ENCODE results near the gene TADA3.

TADA3 gene

DNA sequence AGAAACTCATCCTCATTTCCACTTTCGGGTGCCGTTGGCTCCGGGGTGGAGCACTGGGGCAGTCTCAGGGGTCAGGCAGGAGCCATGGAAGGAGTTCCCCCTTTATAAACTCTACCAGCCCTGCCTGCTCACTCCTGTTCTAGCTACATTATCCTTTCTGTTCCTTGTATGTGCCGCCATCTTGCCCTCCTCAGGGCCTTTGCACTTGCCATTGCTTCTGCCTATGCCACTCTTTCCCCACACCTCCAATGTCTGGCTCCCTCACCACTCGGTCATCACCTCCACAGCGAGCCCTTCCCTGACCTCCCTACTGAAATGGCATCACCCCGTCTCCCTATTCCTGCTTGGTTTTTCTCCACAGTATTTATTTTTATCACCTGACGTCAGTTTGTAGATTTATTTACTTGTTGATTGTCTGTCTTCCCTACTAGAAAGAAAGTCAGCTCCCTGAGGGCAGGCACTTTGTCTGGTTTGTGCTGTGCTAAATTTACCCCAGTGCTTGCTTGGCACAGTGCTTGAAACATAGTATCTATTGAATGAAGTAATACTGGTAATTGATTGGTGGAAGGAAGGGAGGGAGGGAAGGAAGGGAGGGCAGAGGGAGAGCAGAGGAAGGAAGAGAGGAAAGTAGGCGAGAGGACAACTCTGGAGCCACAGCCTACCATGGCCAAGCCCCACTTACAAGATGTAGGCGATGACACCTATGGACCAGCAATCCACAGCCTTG, 31.3 kb downstream of the TADA3 start:
- no peak for DNase-seq (ENCODE audit: low read depth)

DNA sequence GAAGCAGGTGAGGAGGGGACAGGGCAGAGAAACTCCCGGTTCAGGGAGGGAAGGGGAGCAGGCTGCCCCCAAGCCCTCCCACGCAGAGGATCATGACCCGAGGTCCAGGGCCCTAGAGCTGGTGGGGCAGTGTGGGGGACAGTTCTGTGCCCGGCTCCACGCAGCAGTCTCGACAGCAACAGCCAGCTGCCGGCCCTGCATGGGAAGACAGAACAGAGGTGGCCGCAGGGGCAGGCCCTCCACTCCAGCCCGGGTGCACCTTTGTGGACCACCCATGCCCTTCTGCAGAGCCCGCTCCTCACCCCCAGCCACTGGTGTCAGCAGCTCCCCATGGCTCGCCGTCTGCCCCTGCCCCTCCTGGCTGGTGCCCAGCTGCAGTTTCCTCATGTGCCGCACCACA, 34.8 kb downstream of the TADA3 start:
- DNase-seq (ENCODE audit: low read depth), result no peak

DNA sequence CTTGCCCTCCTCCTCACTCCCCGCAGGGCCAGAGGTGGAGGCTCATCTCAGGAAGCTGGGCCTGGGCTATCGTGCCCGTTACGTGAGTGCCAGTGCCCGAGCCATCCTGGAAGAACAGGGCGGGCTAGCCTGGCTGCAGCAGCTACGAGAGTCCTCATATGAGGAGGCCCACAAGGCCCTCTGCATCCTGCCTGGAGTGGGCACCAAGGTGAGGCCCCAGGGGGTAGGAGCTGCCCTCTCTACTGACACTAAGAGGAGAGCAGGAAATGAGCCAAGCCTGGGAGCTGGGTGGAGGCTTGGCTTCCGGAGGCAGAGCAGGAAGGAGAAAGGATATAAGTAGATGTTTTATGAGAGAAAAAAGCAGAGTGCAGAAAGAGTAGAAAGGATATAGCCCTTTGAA, 37.6 kb downstream of the TADA3 start:
- DNase-seq (ENCODE audit: low read depth), result no peak

DNA sequence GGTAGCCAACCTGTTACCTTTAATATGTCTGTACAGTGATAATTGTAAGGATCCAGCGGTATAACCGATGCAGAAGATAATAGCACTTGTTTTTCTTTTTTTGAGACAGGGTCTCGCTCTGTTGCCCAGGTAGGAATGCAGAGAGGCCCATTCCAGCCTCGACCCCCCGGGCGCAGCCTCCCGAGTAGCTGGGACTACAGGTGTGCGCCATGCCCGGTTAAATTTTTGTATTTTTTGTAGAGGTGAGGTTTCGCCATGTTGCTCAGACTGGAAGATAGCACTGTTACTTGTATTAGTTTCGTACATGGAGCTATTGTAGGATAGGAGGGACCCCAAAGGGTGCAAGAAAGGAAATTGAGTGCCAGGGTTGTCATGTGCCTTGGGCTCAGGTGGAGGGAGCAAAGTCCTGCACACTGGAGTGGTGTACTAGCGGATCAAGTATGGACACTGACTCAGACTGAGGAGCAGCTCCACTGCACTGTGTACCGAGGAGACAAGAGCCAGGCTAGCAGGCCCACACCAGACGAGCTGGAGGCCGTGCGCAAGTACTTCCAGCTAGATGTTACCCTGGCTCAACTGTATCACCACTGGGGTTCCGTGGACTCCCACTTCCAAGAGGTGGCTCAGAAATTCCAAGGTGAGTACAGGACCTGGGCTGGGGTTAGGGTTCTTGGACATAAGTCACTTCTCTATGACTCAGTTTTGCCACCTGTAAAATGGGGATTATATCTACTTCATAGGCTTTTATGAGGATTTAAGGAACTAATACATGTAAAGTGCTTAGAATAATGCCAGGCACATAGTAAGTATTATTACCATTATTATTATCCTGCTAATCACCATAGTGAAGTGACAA, 41.5 kb downstream of the TADA3 start:
- DNase-seq (ENCODE audit: low read depth), result no peak

DNA sequence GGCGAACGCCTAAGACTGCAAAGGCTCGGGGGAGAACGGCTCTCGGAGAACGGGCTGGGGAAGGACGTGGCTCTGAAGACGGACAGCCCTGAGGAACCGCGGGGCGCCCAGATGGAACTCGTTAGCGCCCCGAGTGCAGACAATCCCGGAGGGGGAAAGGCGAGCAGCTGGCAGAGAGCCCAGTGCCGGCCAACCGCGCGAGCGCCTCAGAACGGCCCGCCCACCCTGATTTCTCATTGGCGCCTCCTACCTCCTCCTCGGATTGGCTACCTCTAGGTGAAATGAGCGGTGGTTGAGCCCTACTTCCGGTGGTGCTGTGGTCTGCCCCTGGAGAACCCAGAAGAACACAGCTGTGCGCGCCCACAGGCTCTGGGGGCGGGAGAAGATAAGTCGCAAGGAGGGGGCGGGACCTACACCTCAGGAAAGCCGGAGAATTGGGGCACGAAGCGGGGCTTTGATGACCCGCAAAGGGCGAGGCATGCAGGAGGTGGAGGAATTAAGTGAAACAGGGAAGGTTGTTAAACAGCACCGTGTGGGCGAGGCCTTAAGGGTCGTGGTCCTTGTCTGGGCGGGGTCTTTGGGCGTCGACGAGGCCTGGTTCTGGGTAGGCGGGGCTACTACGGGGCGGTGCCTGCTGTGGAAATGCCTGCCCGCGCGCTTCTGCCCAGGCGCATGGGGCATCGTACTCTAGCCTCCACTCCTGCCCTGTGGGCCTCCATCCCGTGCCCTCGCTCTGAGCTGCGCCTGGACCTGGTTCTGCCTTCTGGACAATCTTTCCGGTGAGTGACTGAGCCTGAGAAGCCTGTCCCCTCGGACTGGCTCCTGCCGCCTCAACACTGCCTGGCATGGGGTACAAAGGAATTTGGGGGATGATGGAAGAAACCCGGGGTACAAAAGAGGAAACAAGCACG, 42.4 kb downstream of the TADA3 start, which contains the start of gene OGG1:
Gene OGG1 (plus strand): TSS at position 308 of the 911 bp plus-strand sequence. CDS start 335 bp downstream, at position 643.
- peak; percentile 95 for DNase-seq (ENCODE audit: low read depth)

DNA sequence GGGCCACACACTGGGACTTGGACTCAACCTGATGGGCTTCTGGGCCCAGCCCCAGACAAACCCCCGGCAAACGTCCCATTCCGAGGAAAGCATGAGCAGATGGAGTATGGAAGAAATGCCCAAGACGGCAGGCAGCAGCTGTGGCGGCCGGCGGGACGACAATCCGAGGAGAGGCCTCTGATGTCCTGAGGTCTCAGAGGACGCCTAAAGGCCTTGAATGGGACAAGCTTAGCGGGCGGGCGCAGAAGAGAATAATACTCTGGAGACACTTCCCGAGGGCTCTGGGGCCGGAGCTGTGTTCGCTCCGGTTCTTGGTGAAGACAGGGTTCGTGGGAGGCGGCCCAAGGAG, 43.0 kb downstream of the TADA3 start:
- no peak for DNase-seq (ENCODE audit: low read depth)

DNA sequence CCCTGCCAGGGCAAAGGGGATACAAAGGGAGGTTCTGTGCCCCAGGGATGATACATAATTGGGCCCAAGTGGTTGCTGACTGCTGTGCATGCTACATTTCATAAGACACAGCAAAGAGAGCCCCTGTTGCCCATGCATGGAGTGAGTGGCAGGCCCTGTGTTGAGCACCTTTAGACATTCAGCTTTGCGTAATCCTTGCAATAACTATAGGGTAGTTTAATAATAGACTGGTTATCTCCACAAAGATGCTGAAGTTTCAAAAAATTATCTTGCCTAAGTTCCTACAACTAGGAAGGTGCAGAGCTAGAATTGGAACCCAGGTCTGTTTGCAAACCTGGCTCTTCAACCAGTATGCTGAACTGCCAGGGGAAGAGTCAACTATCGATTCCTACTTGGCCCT, 44.2 kb downstream of the TADA3 start:
- no peak for DNase-seq (ENCODE audit: low read depth)

DNA sequence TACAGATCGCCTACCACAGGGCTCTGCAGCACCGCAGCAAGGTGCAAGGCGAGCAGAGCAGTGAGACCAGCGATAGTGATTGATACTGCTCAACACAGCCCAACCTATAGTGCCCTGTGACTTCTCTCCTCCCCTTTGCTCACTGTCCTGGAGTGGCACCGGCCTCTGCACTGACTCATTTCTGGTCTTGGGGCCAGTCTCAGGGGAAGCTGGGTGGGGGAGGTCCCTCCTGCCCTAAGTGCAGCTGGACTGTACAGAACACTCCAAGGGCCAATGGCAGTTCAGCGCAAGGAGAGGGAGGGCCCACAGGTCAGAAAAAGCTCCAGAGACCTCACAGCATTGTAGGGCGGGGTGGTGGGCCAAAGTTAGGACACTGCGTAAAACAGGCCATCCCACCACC, 45.0 kb downstream of the TADA3 start:
- DNase-seq (ENCODE audit: low read depth), result no peak

DNA sequence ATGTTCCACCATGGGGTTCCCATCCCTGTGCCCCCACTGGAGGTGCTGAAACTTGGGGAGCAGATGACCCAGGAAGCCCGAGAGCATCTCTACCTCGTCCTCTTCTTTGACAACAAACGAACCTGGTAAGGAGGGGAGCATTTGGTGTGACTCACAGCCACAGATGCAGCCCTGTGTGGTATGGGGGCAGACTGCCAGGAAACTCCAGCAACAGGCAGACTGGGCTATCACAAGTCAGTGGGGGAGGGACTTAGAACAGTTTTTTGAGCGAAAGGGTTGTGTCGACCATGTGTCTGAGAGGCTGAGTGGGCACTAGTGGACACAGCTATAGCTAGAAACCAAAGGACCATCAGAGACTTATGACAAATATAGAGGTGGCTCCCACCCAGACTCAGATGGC, 45.9 kb downstream of the TADA3 start:
- DNase-seq (ENCODE audit: low read depth), result no peak

DNA sequence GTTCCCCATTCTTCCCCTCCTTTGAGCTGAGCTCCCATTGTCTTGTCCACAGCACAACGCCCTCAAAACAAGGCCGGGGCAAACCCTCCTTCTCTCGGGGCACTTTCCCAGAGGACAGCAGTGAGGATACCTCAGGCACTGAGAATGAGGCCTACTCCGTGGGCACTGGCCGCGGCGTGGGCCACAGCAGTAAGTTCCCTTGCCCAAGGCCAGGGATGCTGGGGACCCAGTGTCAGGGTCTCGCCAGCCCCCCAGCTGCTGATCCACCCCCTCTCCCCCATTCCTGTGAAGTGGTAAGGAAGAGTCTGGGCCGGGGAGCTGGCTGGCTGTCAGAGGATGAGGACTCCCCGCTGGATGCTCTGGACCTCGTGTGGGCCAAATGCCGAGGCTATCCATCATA, 46.8 kb downstream of the TADA3 start:
- DNase-seq (ENCODE audit: low read depth), result no peak

DNA sequence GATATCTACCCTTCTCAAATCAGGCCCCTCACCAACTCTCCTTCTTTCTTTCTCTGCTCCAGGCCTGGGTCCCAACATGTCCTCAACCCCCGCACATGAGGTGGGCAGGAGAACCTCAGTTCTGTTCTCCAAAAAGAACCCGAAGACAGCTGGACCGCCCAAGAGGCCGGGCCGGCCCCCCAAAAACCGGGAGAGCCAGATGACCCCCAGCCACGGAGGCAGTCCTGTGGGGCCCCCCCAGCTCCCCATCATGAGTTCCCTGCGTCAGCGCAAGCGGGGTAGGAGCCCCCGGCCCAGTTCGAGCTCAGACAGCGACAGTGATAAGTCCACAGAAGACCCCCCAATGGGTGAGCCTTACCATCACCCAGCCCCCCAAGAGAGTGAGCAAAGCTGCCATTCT, 48.1 kb downstream of the TADA3 start:
- DNase-seq (ENCODE audit: low read depth), result no peak

DNA sequence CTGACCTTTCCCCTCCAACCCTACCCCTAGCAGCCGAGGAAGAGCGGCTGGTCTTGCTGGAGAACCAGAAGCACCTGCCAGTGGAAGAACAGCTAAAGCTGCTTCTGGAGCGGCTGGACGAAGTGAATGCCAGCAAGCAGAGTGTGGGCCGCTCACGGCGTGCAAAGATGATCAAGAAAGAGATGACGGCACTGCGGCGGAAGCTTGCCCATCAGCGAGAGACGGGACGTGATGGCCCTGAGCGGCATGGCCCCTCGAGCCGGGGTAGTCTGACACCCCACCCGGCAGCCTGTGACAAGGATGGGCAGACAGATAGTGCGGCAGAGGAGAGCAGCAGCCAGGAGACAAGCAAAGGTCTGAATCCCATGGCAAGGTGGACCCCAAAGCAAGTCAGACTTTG, 48.7 kb downstream of the TADA3 start:
- DNase-seq (ENCODE audit: low read depth), result no peak

DNA sequence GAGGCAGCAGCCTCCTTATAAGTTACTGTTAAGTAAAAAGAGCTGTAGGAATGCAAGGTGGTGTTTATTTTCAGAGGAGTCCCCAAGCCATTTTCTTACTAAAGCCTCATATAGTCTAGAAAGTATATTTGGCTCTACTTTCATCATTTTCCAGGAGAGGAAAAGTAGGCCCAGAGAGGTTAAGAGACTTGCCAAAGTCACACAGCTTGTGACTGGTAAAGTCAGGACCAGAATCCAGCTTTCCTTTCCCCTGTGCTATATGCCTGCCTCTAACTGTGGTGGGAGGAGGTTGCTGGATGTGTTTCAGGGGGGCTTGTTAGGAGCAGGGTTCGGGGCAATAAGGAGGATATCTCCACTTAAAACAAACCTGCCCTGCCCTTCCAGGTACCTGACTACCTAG, 49.7 kb downstream of the TADA3 start:
- DNase-seq (ENCODE audit: low read depth), result no peak

DNA sequence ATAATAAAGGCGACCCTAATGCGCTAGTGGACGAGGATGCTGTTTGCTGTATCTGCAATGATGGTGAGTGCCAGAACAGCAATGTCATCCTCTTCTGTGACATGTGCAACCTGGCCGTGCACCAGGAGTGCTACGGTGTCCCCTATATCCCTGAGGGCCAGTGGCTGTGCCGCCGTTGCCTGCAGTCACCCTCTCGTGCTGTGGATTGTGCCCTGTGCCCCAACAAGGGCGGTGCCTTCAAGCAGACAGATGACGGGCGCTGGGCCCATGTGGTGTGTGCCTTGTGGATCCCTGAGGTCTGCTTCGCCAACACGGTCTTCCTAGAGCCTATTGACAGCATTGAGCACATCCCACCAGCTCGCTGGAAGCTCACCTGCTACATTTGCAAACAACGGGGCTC, 53.1 kb downstream of the TADA3 start:
- DNase-seq (ENCODE audit: low read depth), result no peak

DNA sequence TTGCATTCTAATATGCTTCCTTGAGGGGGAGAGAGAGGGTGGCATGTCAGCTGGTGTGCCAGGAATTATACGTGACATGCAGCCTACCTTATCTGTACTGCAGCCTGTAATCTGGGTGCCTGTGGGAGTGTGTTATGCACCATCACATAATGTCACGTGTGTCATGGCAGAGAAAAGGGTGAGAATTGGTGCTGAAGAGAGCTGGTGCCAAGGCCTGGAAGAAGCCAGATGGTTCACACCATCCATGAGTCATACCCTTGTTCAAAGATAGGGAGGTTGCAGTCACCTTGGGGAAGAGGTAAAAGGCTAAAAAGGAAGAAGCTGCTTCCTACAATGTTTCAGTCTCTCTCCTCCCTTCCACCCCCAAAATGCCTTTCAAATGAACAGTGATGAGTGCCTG, 55.4 kb downstream of the TADA3 start:
- no peak for DNase-seq (ENCODE audit: low read depth)

DNA sequence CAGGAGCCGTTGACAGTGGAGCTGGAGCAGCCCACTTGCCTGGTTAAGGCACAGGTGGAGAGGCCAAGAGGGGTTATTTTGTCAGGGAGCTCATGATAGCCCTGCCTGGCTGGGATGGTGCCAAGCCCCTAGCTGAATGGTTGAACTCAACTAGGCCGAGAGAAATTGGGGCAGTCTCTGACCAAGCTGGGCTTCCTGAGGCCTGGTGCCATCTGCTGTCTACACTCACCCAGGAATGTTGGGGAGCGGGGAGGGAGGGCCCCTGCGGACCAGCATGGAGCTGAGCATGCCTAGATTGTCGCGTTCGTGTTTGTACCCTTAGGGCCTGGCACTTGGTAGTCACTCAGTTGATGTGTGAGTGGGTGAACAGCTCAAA, 59.5 kb downstream of the TADA3 start:
- DNase-seq (ENCODE audit: low read depth), result no peak

DNA sequence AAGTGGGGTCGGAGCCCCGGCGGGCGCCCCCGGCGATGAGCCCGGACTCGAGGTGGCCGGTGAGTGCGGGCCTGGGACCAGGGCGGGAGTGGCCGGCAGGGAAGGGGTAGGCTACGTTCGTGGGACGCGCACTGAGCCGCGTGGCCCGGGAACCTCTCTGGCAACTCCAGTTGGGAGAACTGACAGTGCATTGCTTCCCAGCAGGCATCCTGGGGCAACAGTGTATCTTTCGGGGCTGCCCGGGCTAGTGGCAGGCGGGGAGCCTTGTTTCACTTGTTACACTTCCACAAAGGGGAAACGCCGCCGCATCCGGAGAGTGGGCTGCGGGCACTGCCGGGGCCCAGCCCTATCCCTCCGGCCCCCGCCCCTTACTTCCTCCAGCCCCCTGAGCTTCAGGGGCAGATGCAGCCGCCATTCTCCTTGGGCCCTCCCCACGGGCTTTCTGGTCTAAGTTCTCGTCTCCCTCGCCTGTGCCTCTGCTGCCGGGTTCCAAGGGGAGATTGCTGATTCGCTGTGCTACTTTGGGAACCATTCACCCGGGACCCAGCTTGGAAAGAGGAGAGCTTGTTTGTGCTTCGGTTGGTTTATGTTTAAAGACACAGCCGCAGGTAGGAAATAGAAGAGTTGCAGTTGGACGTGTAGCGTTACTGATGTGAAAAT, 60.1 kb downstream of the TADA3 start:
- DNase-seq (ENCODE audit: low read depth), result no peak

DNA sequence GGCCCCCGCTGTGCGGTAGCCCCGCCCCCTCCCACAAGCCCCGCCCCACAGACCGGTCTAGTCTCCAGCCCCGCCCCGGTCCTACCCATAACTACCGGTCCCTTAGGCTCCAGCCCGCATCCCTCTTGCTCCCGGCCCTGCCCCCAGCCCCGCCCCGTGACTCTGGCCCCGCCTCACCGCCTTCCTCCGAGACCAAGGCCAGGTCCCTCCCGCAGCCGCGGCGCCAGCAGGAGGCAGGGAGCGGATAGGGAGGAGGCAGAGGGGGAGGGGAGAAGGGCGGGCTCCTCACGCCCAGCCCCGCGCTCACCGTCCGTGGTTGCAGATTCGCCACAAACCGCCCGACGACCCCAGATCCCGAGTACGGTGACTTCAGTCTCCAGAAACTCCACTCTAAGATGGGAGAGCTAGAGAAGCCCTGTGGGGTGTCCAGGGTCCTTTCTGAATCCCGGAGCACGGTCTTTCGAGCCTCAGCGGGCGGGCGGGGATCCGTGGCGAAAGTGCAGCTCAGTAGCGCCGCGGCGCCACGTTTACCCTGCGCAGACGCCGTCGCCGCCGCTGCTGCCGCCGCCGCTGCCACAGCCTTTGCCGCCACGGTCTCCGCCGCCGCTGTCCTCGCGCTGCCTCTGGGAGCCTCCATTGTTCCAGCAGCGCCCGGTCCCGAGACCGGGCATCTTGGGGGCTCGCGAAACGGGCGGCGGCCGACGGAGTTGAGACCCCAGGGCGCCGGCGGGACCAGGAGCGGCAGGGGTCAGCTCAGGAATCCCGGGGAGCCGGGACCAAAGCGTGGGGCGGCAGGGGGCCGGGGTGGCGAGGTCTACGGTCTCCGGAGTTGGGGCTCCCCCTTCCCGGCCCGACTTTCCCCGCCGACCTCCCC, 60.8 kb downstream of the TADA3 start, which contains the start of gene BRPF1:
Gene BRPF1 (plus strand): TSS at position 530 of the 874 bp plus-strand sequence. CDS start 2,406 bp downstream, outside the sequence.
- DNase-seq (ENCODE audit: low read depth), result peak; percentile 99

DNA sequence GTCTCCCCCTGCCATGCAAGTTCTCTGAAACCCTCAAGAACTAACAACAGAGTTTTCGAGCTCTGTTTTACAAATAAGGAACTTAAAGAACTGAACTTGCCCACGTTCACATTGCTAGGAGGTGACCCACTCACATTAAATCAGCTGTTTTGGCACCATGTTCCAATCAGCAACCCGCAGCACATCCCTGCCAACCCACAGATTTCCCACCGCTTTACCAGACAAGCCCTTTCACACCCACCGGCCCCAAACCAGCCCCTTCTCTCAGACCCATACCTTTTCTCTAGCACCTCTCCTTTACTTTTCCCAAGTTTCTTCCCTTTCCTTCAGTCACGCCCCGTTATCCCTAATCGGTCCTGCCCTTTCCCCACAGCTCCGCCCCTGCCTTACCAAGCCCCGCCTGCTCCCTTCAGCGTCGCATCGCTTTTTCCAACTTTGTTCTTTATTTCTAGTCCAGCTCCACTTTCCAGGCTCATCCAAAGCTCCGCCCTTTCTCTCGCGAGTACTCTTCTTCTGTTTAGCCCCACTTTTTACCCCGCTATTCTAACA, 61.5 kb downstream of the TADA3 start:
- no peak for DNase-seq (ENCODE audit: low read depth)
